ENCODE measurements around the gene TNF.

- no peak for TF ChIP-seq EZH2phosphoT487 (IDR thresholded peaks at IDR 0.05; ENCODE audit: borderline replicate concordance, low read depth)
- no peak for TF ChIP-seq GATA2 (CRISPR knock-in tag; IDR thresholded peaks at IDR 0.05)
- TF ChIP-seq JUND (IDR thresholded peaks at IDR 0.05): no peak
- no peak for TF ChIP-seq CTCF (IDR thresholded peaks at IDR 0.05)
- TF ChIP-seq CHD2 (IDR thresholded peaks at IDR 0.05; ENCODE audit: low read length, partially characterized antibody): no peak
- no peak for TF ChIP-seq YY1 (IDR thresholded peaks at IDR 0.05; ENCODE audit: low read depth)
- TF ChIP-seq RFX5 (IDR thresholded peaks at IDR 0.05; ENCODE audit: low read length): no peak
Measured at GRCh38 chr6:31558631-31559500, 16.5 kb upstream of the TNF start.
